ENCODE results near the gene VMP1.

DNA sequence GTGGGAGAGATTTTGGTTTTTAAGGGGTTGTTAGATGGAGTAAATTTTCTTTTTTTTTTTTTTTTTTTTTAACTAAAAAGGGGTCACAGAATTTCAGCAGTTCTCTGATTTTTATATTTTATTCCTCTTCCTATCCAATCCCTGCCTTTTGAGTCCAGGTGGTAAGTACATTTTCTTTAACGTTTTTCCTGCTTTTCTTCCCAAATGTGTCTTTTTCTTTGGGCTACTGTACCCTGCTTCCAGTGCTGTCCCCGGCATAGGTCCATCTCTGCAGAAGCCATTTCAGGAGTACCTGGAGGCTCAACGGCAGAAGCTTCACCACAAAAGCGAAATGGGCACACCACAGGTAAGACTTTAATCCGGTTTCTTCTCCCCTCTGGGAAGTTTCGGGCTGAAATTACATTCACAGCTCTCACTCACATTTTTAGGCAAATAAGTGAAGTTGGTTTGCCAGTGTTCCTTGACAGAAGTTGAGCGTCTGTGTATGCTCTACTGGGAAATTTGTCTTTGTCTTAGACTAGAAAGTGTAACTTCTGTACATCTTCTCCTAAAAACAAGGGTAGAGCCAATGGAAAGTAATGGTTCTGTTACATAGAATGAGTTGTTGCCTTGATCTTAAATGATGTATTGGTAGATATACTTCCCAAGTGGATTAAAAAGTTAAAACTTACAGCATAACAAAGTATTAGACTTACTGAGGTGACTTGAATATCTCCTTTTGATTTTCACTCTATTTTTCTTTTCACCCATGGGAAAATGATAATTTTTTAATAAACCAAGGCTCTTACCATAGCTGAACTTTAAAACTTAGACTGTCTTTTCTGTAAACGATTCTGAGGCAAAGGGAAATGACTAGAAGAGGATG is 130.8 kb downstream of the VMP1 start:
- TF ChIP-seq CTCF (IDR thresholded peaks at IDR 0.05; ENCODE audit: low read depth, low read length) (no peak), MAX (IDR thresholded peaks at IDR 0.05; ENCODE audit: low read depth, low read length) (no peak), POLR2A (IDR thresholded peaks at IDR 0.05; ENCODE audit: extremely low read depth, insufficient read length) (no peak)

All from NB4 (cell line).